CD1c-positive myeloid dendritic cell (primary cell): ENCODE data around the gene TNFSF15.

Experiments used
- DNase-seq: peaks from one replicate; pipeline ENCODE4 v3.0.0-alpha.2; 2016; ENCODE audit errors: extremely low spot score

Gene TNFSF15

GRCh38 chr9:114825126-114825795 lies 19.4 kb upstream of the TNFSF15 start:
- no peak for DNase-seq

GRCh38 chr9:114824110-114824509 lies 18.3 kb upstream of the TNFSF15 start:
- no peak for DNase-seq

DNA sequence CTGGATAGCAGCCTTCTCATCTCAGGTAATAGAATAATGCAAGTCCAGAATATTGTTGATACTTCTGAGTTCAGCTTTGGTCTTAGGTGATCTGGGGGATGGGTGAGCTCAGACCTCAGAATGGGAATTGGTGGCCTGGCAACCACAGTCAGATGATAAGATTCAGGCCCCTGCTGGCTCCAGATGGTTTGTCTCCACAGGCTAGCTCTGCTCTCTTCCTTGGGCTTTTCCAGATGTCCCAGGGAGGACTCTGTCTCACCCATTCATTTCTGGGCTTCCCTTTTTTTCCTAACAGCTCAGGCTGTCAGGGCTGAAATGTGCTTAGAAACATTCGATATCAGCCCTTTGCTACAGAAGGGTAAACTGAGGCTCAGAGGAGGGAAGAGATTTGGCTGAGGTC lies 17.6 kb upstream of the TNFSF15 start:
- no peak for DNase-seq

- DNase-seq = no peak
Observed at GRCh38 chr9:114822708-114823107, 16.9 kb upstream of the TNFSF15 start.

DNA sequence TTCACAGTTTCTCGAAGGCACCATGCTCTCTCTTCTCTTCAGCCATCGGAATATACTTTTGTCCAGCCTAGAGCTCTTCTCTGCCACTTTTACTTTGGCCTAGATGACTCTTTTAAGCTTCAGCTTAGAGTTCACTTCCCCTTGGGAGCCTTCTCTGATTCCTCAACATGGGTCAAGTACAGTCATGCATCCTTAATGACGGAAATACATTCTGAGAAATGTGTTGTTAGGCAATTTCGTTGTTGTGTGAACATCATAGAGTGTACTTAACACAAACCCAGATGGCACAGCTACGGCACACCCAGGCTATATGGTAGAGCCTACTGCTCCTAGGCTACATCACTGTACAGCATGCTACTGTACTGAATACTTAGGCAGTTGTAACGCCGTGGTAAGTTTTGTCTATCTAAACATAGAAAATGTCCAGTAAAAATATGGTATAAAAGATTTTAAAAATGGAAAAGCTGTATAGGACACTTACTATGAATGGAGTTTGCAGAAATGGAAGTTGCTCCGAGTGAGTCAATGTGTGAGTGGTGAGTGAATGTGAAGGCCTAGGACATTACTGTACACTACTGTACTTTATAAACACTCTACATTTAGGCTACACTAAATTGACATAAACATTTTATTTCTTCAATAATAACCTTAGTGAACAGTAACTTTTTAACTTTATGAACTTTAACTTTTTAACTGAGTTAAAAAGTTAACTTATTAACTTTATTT lies 15.1 kb upstream of the TNFSF15 start:
- peak; percentile 65 for DNase-seq

- no peak for DNase-seq
Observed at GRCh38 chr9:114818178-114818577, 12.3 kb upstream of the TNFSF15 start.

- no peak for DNase-seq
Observed at GRCh38 chr9:114813717-114814418, 8.0 kb upstream of the TNFSF15 start.

- DNase-seq = no peak
Observed at GRCh38 chr9:114811966-114812636, 6.3 kb upstream of the TNFSF15 start.

DNA sequence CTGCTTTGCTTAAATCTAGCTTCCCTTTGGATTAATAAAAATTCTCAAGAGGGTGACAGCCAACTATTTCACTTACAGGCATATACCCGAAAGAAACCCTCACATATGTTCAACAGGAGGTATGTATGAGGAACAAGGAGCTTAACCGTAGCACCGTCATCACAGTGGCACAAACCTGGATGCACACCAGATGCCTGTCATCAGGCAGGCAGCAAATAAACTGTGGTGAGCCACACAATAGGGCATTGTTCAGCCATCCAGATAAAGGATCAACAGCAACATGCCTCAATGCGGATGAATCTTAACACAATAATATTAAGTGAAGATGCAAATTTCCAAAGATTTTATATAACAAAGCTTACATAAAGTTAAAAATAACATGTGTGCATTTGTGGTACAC lies 5.5 kb upstream of the TNFSF15 start:
- no peak for DNase-seq

GRCh38 chr9:114810614-114811013 lies 4.8 kb upstream of the TNFSF15 start:
- DNase-seq = no peak

DNA sequence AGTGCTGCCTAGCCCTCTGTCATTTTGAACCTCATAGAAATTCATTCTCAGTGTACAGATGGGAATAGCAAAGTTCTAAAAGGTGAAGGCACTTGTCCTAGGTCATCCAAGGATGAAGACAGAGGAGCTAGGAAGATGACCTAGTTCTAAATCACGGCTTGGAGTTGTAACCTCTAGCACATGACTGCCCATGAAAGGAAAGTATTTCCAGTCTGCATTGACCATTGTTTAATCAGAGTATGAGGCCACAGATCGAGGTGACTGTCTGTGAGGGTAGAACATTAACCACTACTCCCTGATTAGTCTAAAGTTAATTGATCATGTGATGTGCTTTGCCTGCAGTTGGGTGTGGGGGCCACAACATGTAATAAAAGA lies 674 bp upstream of the TNFSF15 start:
- no peak for DNase-seq

- peak; percentile 6 for DNase-seq
Observed at GRCh38 chr9:114804505-114804904, 1.3 kb downstream of the TNFSF15 start.

DNA sequence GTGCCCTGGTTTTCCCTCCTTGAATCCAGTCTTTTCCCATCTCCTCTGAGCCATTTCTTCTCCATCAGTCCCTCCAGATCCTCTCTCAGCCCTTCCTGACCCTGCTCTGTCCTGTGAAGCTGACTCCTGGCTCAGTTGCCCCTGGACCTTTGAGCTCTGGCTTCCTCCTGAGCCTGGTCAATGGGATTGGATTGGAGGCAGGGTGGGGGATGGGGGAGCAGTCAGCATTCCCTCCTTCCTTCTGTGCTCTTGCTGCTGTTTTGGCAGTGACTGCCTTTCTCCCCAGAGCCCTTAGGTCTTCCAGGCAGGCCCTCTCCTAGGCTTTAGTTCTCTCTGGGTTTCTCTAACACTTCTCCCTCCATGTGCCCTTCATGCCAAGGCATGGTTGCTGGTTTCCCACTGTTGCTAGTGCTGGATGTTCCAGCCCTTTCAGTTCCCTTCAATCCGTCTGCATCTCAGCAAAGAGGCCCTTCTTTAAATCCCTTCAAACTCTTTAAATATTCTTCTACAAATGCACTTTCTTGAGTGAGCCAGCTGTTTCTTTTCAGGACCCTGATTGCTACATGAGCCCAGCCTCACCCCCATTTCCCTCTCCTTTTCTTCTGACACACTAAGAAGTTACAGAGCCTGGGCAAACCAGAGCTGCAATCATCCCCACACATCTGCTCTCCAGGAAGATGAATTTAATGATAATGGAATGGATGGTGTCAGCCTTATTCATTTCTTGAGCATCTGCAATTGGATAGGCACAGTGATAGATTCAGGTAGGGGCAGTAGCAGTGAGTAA lies 2.2 kb downstream of the TNFSF15 start:
- DNase-seq = no peak

GRCh38 chr9:114799925-114800324 lies 5.9 kb downstream of the TNFSF15 start:
- no peak for DNase-seq

DNA sequence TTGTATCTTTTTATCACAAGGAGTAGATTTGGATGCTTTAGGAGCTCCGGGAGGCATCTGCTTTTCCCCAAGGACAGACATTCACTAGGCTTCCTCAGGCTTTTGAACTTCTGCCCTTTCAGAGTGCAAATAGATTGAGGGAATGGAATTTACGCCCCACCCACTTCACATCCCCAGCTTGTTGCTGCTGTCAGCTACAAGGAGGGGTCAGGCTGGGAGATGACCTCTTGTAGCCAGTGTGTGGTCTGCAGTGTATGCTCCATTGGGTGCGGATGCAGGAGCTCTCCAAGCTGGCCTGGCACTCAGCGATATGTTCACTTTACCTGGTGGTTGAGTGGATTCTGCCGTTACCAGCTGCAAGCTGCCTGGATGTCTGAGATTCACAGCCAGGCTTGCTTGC lies 6.4 kb downstream of the TNFSF15 start:
- DNase-seq = no peak

- DNase-seq = no peak
Observed at GRCh38 chr9:114798780-114799427, 6.9 kb downstream of the TNFSF15 start.

GRCh38 chr9:114798101-114798500 lies 7.7 kb downstream of the TNFSF15 start:
- DNase-seq = no peak

- no peak for DNase-seq
Observed at GRCh38 chr9:114792396-114792795, 13.4 kb downstream of the TNFSF15 start.

- DNase-seq = no peak
Observed at GRCh38 chr9:114791736-114792135, 14.1 kb downstream of the TNFSF15 start.

GRCh38 chr9:114791312-114791711 lies 14.5 kb downstream of the TNFSF15 start:
- no peak for DNase-seq

DNA sequence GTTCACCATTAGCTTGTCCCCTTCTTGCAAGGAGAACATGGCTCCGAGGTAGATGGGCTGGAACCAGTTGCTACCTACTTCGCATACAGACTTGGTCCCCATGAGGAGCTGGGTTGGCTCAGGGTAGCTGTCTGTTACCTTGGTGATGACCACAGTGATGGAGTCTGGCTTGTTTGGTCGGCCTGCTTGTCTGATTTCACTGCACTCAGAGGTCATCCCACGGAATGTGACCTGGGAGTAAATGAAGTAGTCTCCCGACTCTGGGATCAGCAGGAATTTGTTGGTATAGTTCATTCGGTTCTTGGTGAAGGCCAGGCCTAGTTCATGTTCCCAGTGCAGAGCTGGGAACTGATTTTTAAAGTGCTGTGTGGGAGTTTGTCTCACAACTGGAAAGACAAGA lies 15.3 kb downstream of the TNFSF15 start:
- DNase-seq = no peak
